ENCODE measurements around the gene TRIML1. TPM values are rescaled to one million over a fixed set of nuclear protein-coding genes. Genes with fewer than 3 reads are reported as not detected.

TRIML1 gene
- total RNA-seq, 2 donors from 2014 or later, result not detected

DNA sequence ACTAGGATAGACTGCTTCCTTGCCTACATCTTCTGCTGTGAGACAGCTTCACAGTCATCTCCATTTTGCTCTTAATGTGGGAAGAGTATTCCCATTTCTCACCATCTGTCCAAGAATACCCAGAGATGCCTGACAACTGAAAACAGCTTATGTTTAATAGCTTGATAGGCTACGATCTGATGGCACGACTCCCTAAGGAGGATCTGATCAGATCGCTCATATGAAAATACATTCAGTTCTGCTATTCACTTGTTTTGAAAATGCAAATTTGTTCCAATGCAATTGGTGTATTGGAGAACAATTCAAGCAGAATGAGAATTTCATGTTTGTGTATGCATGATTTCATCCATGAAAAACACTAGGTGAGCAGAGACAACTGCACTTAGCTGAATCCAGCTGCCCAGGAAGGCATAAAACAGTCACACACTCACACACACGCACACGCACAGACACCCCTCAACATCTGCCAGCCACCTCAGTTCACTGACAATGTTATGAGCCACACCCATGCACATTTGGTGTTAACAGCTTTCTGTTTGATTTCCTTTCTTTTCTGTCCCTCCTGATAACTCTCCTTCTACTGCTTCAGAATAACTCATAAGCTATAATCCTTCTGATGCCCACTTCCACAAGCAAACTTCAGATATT, 29.6 kb downstream of the TRIML1 start:
- no peaks in the 10 kb centered on the region for H3K4me1 Mint-ChIP-seq (ENCODE audit: low read depth in 2 of 2)
- DNase-seq (ENCODE audit: low spot score) (no peak), ATAC-seq (no peak)
- H3K36me3 Mint-ChIP-seq, result peaks cover 7% of the 10 kb centered on the region
- no peak overlapping the region for H3K27ac Mint-ChIP-seq
- H3K27me3 Mint-ChIP-seq, result no peaks in the 10 kb centered on the region
- peaks cover 10% of the 10 kb centered on the region for H3K9me3 Mint-ChIP-seq
- no peak overlapping the region for H3K4me3 Mint-ChIP-seq

DNA sequence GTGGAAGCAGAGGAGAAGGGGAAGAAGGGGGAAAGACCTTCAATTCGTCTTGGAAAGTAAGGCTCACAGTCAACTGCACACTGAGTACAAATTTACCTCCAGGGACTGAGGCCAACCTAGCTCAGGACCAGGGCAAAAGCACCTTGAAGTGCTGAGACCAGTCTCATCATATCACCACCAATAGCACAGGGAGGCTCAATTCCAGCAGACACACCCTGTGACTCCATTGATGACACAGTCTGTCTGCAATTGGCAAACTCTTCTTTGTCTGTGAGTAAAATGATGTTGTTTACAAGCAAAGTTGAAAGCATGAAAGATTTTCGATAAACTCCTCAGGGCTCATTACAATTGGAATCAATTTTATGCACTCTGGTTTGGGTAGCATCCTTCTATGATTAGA, 32.3 kb downstream of the TRIML1 start:
- Mint-ChIP-seq H3K9me3 (peaks cover 14% of the 10 kb centered on the region), H3K4me3 (no peak overlapping the region), H3K4me1 (ENCODE audit: low read depth in 2 of 2) (no peaks in the 10 kb centered on the region), H3K27ac (no peak overlapping the region), H3K27me3 (no peaks in the 10 kb centered on the region), H3K36me3 (peaks cover 7% of the 10 kb centered on the region)
- ATAC-seq, result no peak
- DNase-seq (ENCODE audit: low spot score), result no peak

DNA sequence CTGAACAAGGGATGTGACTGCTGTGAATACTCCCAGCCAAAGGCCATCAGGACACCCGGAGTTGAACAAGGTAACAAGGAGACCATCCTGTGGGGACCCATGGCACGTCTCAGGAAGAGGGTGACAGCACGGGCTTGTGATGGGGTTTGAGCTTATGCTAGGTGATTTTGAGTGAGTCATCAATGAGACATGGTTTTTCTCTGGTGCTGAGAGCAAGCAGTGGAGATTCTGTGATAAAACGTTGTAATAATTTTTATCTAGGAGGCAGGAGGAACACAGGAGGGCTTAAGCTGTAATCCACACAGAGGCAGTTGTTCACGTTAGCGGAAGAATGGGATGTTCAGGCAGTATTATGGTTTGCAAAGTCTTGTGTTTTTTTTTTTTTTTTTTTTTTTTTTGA, 36.0 kb downstream of the TRIML1 start:
- H3K4me3 Mint-ChIP-seq, result no peak overlapping the region
- no peaks in the 10 kb centered on the region for H3K27me3 Mint-ChIP-seq
- DNase-seq (ENCODE audit: low spot score) (no peak), ATAC-seq (no peak)
- H3K27ac Mint-ChIP-seq, result no peak overlapping the region
- H3K9me3 Mint-ChIP-seq, result peaks cover 14% of the 10 kb centered on the region
- peaks cover 1% of the 10 kb centered on the region for H3K36me3 Mint-ChIP-seq
- H3K4me1 Mint-ChIP-seq (ENCODE audit: low read depth in 2 of 2), result no peaks in the 10 kb centered on the region

DNA sequence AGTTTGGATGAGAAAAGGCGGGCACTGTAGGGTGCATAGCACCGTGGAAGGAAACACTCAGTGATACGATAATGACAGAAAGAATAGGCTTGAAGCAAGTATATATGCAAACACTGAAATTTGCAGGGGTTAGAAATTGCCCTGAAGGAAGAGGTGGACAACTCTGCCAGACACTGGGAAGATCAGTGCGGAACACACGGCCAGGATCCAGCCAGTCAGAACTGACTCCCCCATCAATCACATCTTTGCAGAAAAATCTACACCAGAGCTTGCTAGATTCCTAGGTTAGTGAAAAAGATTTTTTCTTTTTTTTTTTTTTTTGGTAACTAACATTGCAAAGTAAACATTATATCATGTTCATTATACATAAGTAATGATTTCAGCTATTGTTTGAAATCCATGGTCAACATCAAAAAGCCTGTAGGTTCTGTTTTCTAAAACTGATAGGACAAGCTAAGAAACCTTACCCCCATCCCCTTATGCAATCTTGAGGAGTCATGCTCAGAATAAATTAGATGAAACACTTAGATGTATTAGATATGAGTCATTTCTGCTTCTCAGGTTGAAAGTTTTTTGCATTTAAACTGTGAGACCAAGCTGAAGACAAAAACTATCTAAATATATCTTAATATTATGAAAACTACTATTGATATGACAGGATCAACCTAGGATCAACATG, 38.9 kb downstream of the TRIML1 start:
- DNase-seq (ENCODE audit: low spot score), result no peak
- H3K36me3 Mint-ChIP-seq, result peaks cover 4% of the 10 kb centered on the region
- H3K27me3 Mint-ChIP-seq, result no peaks in the 10 kb centered on the region
- H3K9me3 Mint-ChIP-seq, result peaks cover 16% of the 10 kb centered on the region
- H3K4me3 Mint-ChIP-seq, result no peak overlapping the region
- H3K4me1 Mint-ChIP-seq (ENCODE audit: low read depth in 2 of 2), result no peaks in the 10 kb centered on the region
- ATAC-seq, result no peak
- no peak overlapping the region for H3K27ac Mint-ChIP-seq

DNA sequence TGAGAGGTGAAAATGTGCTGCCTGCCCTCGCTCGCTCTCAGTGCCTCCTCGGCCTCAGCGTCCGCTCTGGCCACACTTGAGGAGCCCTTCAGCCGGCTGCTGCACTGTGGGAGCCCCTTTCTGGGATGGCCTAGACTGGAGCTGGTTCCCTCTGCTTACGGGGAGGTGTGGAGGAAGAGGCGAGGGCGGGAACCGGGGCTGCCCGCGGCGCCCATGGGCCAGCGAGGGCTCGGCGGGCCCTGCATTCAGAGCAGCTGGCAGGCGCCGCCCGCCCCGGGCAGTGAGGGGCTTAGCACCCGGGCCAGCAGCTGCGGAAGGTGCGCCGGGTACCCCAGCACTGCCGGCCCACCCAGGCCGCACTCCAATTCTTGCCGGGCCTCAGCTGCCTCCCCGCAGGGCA, 39.6 kb downstream of the TRIML1 start:
- Mint-ChIP-seq H3K27me3 (no peaks in the 10 kb centered on the region), H3K4me1 (ENCODE audit: low read depth in 2 of 2) (no peaks in the 10 kb centered on the region)

DNA sequence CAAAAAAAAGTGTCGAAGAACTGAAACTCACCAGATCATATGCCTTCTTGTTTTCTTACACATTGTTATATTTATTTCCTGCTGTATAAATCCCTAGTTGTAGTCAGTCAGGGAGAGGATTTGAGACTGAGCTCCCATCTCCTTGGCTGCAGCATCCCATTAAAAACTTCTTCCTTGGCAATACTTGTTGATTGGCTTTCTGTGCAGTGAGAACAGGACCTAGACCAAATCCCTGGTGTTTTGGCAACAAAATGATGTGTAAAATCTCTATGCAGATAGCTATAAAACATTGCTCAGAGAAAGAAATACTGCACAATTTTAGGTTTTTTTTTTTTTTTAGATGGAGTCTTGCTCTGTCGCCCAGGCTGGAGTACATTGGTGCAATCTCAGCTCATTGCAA, 47.9 kb downstream of the TRIML1 start:
- ATAC-seq (no peak), DNase-seq (ENCODE audit: low spot score) (no peak)
- H3K9me3 Mint-ChIP-seq, result peaks cover 17% of the 10 kb centered on the region
- H3K4me3 Mint-ChIP-seq, result no peak overlapping the region
- H3K27ac Mint-ChIP-seq, result no peak overlapping the region
- no peaks in the 10 kb centered on the region for H3K36me3 Mint-ChIP-seq
- H3K27me3 Mint-ChIP-seq, result no peaks in the 10 kb centered on the region
- no peaks in the 10 kb centered on the region for H3K4me1 Mint-ChIP-seq (ENCODE audit: low read depth in 2 of 2)

More for the DNA sequence above, 39.6 kb downstream of the TRIML1 start:
- Mint-ChIP-seq H3K27ac (no peak overlapping the region), H3K36me3 (peaks cover 4% of the 10 kb centered on the region), H3K4me3 (no peak overlapping the region), H3K9me3 (peaks cover 16% of the 10 kb centered on the region)
- DNase-seq (ENCODE audit: low spot score) (no peak), ATAC-seq (no peak)

DNA sequence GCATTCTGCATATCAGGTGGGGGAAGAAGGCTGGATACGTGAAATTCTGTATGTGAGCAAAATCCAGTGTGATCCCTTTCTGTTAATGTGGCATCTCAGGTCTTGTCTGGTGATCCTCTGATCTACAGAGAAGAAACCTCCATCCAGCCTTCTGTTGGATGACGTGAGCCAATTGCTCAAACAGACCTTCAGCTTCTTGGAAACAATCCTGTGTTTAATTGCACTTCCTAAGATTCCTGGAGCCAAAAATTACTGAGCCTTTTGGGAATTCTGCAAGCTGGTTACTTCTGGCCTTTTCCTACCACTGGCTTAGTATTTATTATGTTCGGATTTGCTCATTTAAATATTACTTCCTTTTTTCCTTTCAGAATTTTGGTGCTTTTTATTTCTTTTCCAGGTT, 51.2 kb downstream of the TRIML1 start:
- Mint-ChIP-seq H3K4me3 (no peak overlapping the region), H3K27me3 (no peaks in the 10 kb centered on the region), H3K9me3 (peaks cover 8% of the 10 kb centered on the region), H3K36me3 (no peaks in the 10 kb centered on the region), H3K27ac (no peak overlapping the region), H3K4me1 (ENCODE audit: low read depth in 2 of 2) (no peaks in the 10 kb centered on the region)
- ATAC-seq (no peak), DNase-seq (ENCODE audit: low spot score) (no peak)

DNA sequence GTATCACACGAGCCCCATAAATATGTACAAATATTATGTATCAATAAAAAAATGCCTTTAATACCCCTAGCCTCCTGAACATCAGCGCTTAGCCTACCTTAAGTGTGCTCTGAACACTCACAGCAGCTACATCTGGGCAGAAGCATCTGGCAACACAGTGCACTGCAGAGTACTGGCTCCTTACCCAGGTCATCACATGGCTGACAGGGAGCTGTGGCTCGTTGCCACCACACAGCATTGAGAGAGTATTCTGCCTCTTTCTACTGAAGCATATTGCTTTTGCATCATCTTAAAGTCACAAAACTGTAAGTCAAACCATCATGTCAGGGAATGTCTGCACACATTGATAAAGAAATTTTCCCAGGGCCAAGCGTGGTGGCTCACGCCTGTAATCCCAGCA, 55.2 kb downstream of the TRIML1 start:
- H3K27me3 Mint-ChIP-seq, result no peaks in the 10 kb centered on the region
- no peak overlapping the region for H3K27ac Mint-ChIP-seq
- H3K9me3 Mint-ChIP-seq, result peaks cover 8% of the 10 kb centered on the region
- no peaks in the 10 kb centered on the region for H3K4me1 Mint-ChIP-seq (ENCODE audit: low read depth in 2 of 2)
- no peak overlapping the region for H3K4me3 Mint-ChIP-seq
- H3K36me3 Mint-ChIP-seq, result no peaks in the 10 kb centered on the region
- DNase-seq (ENCODE audit: low spot score), result no peak
- no peak for ATAC-seq

DNA sequence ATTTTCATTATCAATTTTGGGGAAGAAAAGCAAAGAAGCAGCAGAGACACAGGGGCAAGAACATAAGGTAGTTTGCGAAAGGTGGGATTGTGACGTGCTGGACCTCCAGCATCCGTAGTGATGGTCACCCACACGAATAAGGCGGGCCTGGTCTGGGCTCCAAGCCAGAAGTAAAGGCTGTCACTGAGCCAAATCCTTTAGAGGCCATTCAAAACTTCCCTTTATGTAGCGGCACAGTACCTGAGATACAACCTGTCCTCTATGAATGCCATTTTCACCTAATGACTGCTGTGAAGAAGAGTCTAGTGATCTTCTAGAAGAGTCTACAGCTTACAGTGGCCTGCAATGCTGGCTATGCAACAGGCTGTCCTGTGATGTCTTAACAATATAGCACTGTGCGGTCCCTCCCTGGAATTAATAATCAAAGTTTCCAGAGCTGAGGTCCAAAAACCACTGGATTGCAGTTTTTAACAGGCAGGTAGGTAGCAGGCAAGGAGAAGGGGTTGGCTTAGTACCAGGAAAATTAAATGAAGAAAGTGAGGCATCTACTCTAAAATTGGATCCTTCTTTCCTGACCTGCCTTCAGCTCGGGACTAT, 56.2 kb downstream of the TRIML1 start:
- DNase-seq (ENCODE audit: low spot score) (no peak), ATAC-seq (no peak)
- Mint-ChIP-seq H3K4me1 (ENCODE audit: low read depth in 2 of 2) (no peaks in the 10 kb centered on the region), H3K9me3 (peaks cover 13% of the 10 kb centered on the region), H3K27ac (no peak overlapping the region), H3K4me3 (no peak overlapping the region), H3K27me3 (no peaks in the 10 kb centered on the region), H3K36me3 (no peaks in the 10 kb centered on the region)

DNA sequence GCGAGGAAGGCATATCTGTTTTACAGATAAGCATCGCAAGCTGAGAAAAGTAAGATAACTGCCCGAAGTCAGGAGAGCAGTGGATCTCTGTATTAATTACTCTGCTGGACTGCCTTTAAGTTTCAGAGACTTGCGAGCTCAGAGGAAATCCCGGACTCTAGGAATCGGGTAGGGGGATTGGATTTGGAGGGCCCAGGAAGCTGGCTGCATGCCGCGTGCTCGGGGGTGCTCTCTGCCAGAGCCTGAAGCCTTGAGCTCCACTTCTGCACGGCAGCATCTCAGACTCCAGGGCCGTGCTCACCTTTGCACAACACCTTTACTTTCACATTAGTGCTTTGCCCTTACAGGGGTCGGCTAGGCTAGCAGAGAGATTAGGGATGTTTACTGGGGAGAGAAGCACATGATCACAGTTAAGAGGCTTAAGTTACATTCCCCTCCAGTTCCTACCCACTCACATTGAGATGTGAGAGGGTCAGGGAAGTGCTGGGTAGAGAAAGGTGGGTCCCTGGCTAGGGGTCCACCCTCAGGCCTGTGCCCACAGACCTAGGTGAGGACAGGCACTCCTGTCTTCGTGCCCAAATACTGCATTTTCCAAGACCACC, 57.0 kb downstream of the TRIML1 start:
- no peak for ATAC-seq
- Mint-ChIP-seq H3K36me3 (no peaks in the 10 kb centered on the region), H3K27ac (no peak overlapping the region), H3K4me3 (no peak overlapping the region), H3K27me3 (no peaks in the 10 kb centered on the region), H3K9me3 (peaks cover 10% of the 10 kb centered on the region), H3K4me1 (ENCODE audit: low read depth in 2 of 2) (no peaks in the 10 kb centered on the region)
- DNase-seq (ENCODE audit: low spot score), result no peak

Other genes with a start within 250 kb of the TRIML1 start
- not detected for gene ZFP42, start 143.7 kb upstream of the TRIML1 start, total RNA-seq
- not detected for gene TRIML2, start 29.8 kb upstream of the TRIML1 start, total RNA-seq